Measurements from ENCODE around the gene TNFRSF12A.

The TNFRSF12A gene

DNA sequence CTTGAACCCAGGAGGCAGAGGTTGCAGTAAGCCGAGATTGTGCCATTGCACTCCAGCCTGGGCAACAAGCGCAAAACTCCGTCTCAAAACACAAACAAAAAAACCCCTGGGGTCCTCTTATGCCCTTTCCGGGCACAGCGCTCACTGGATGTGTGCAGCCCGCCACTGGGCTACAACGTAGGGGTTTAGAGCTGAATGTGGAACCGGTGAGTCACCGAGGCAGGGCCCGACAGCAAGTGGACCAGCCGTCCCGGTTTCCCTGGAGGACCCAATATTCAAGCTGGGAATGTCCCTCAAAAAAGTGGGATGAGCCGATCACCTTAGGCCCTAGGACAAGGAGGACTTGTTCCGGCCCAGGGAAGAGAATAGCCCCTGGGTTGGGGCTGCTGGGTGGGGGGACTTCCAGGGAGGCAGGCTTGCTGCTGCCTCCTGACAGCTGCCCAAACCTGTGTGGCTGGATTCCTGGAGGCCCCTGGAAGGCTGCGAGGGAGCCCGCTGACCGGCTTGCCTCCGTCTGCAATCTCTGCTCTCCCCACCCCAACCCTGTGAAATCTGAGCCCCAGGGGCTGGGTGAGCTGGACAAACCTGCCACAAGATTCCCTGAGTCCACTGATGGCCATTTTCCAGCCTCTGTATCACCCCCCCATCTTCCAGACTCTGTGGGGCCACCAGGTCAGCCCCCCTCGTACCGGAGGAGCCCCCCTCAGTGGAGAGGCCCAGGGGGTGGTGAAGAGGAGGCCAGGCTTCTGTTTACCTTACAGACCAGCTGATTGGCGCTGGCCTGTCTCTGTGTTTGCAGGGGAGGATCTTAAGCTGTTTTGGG lies 10.4 kb upstream of the TNFRSF12A start:
- no peak for DNase-seq (ENCODE audit: extremely low spot score, insufficient read length, low read depth)
- FAIRE-seq = no peak

DNA sequence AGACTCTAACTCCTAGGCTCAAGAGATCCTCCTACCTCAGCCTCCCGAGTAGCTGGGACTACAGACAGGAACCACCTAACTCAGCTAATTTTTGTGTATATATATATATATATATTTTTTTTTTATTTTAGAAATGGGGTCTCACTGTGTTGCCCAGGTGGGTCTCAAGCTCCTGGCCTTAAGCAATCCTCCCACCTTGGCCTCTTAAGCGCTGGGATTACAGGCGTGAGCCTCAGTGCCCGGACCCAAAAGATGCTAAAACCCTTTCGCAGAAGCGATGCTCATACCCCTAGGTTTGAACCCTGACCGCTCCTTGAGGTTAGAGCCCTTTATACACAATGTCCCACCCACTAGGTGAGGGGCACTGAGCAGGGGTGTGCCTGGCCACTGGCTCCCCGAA lies 9.7 kb upstream of the TNFRSF12A start:
- DNase-seq (ENCODE audit: extremely low spot score, insufficient read length, low read depth) (no peak), FAIRE-seq (no peak)

- no peak for FAIRE-seq
- no peak for DNase-seq (ENCODE audit: extremely low spot score, insufficient read length, low read depth)
These were observed 7.9 kb upstream of the TNFRSF12A start for GRCh38 chr16:3012246-3012645.

GRCh38 chr16:3012828-3013420 lies 7.2 kb upstream of the TNFRSF12A start, which contains the start of gene CLDN9:
Gene CLDN9, plus strand, starts transcription at chr16:3012923. Its CDS starts 440 bp downstream, at chr16:3013363.
- no peak for DNase-seq (ENCODE audit: extremely low spot score, insufficient read length, low read depth)
- FAIRE-seq = no peak

- DNase-seq (ENCODE audit: extremely low spot score, insufficient read length, low read depth) = no peak
- FAIRE-seq = no peak
These were observed 6.6 kb upstream of the TNFRSF12A start for GRCh38 chr16:3013491-3013951.

DNA sequence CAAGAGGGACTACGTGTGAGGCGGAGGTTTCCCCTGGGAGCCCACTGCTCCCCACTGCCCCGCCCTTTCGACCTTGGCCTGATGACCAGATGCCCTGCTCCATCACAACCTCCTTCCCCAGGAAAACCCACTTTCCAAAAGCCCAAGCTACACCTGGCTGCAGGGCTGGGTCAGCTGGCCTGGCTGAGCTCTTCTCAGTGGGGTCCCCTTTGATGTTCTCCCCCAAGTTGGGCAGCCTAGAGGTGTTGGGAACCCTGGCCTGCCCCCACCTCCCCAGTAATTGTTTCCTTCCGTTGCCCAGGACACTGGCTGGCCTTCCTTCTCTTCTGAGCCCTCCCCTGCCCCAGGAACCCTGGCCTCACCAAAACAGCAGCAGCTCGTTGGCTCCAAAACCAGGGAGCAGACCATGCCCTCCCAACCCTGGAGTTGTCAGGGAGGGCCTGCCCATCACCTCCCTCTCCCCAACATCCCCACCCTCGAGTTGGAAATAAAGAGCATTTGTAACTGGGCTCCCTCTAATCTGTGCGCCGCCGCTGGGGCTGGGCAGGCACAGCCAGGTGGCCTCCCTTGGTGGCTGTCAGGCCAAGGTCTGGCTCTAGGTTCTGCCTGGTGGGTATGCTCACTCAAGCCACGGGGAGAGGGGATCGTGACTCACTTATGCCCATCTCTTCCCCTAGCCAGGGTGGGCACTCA lies 6.0 kb upstream of the TNFRSF12A start:
- no peak for DNase-seq (ENCODE audit: extremely low spot score, insufficient read length, low read depth)
- FAIRE-seq = no peak

DNA sequence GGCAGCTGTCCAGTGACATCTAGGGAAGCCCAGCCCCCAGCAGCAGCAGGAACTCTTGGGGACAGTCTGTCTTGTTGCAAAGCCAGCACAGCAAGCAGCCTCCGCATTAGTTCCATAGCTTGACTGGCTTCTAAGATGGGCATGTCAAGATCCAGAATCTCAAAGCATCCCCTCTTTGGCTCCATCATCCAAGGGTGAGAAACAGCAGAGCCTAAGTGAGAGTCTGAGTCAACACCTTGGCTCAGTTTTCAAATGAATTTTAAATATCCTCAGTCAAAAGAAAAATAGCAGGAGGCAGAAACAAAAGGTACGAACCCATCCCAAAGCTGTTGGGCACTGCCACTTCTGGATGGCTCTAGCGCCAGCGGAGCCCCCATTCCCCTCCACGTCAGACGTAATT lies 5.2 kb upstream of the TNFRSF12A start:
- FAIRE-seq (no peak), DNase-seq (ENCODE audit: extremely low spot score, insufficient read length, low read depth) (no peak)

DNA sequence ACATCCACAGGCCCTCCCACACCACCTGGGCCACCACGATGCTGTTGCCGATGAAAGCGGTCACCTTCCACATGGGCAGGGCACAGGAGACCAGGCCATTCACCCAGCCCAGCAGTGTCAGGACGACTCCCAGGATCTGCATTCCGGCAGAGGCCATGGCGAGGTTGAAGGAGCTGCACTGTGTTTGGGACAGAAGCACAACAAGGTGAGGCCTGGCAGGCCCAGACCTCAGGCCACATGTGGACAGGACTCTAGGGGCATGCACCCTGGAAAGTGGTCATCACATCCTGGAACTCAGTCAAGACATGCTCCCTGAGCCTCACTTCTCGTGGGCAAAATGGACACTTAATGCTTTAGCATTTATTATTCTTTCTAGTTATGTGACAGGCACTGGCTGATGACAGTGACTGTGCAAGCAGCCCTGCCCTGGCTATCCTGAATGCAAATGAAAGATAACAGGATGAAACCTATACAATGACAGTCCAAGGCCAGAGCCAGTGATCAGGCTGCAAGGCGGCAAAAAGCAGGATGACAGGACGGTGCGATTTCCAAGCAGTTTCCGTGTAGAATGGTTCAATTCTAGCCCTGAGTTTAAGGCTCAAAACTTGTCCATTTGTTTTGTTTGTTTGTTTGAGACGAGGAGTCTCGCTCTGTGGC lies 4.2 kb upstream of the TNFRSF12A start:
- FAIRE-seq (no peak), DNase-seq (ENCODE audit: extremely low spot score, insufficient read length, low read depth) (no peak)

GRCh38 chr16:3017344-3017743 lies 2.8 kb upstream of the TNFRSF12A start:
- no peak for DNase-seq (ENCODE audit: extremely low spot score, insufficient read length, low read depth)
- no peak for FAIRE-seq

- DNase-seq (ENCODE audit: extremely low spot score, insufficient read length, low read depth) (no peak), FAIRE-seq (no peak)
These were observed 2.2 kb upstream of the TNFRSF12A start, which contains the start of gene CLDN6 for GRCh38 chr16:3017794-3018506. Gene CLDN6, minus strand, starts transcription at chr16:3018183. Its CDS starts 2,162 bp downstream, at chr16:3016021.

DNA sequence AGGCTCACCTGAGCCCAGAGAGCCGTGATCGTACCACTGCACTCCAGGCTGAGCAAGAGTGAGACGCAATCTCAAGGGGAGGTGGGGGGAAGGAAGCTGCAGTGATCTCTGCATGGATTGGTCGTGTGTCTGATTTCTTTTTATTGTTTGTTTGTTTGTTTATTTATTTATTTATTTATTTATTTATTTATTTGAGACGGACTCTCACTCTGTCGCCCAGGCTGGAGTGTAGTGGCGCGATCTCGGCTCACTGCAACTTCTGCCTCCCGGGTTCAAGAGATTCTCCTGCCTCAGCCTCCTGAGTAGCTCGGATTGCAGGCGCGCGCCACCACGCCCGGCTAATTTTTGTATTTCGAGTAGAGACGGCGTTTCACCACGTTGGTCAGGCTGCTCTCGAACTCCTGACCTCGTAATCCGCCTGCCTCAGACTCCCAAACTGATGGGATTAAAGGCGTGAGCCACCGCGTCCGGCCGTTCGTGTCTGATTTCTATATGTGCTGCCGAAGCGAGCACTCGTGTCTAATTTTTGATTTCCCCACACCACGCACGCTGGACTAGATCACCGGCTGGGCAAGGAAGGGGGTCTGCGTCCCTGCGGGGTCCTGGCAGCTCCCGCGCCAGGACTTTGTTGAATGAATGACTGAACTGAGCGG lies 448 bp upstream of the TNFRSF12A start:
- DNase-seq (ENCODE audit: extremely low spot score, insufficient read length, low read depth) = no peak
- FAIRE-seq = no peak

DNA sequence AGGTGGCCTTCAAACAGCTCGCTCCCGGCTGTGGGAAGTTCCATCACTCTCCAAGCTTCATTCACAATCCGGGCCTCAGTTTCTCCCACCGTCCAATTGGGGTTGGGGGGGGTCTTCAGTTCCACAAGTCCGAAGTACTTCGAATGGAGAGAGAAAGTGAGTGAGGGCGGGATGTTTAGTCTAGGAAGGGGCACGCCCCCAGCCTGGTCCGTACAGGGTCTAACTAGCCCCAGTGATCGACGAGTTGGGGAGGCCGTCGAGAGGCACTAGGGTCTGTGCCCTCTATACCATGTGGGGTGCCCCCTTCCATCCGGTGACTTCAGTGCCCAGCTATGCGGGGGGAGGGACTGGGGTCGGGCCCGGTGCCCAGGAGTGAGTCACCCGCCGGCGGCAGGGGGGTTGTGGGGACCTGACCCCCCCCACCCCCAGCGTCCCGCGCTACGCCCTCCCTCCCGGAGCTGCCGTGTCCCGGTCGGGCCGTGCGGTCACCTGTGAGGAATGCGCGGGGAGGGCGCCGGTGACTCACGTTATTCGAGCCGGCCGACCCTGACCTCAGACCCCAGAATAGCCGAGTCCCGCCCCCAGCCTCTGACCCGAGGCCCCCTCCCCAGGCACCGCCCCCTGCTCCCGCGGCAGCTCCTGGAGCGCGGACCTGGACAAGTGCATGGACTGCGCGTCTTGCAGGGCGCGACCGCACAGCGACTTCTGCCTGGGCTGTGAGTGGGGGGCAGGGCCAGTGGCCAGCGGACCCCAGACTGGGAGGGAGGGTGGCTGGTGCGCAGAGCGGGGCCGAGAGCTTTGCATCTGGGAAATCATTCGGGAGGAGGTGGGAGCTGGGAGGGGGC lies 658 bp downstream of the TNFRSF12A start:
- DNase-seq (ENCODE audit: extremely low spot score, insufficient read length, low read depth) = no peak
- FAIRE-seq = no peak

DNA sequence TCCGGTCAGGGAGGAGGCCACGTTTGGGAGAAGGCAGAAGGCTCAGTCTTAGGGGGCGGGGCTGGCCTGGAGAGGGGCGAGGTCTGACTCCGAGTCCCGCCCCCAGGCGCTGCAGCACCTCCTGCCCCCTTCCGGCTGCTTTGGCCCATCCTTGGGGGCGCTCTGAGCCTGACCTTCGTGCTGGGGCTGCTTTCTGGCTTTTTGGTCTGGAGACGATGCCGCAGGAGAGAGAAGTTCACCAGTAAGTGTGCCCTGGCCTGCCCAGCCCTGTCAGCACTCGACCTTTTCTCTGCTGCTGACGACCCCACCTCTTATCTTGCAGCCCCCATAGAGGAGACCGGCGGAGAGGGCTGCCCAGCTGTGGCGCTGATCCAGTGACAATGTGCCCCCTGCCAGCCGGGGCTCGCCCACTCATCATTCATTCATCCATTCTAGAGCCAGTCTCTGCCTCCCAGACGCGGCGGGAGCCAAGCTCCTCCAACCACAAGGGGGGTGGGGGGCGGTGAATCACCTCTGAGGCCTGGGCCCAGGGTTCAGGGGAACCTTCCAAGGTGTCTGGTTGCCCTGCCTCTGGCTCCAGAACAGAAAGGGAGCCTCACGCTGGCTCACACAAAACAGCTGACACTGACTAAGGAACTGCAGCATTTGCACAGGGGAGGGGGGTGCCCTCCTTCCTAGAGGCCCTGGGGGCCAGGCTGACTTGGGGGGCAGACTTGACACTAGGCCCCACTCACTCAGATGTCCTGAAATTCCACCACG lies 1.5 kb downstream of the TNFRSF12A start:
- FAIRE-seq = peak; percentile 79
- no peak for DNase-seq (ENCODE audit: extremely low spot score, insufficient read length, low read depth)

- no peak for DNase-seq (ENCODE audit: extremely low spot score, insufficient read length, low read depth)
- FAIRE-seq = peak; percentile 77
These were observed 2.1 kb downstream of the TNFRSF12A start for GRCh38 chr16:3022208-3022683.

DNA sequence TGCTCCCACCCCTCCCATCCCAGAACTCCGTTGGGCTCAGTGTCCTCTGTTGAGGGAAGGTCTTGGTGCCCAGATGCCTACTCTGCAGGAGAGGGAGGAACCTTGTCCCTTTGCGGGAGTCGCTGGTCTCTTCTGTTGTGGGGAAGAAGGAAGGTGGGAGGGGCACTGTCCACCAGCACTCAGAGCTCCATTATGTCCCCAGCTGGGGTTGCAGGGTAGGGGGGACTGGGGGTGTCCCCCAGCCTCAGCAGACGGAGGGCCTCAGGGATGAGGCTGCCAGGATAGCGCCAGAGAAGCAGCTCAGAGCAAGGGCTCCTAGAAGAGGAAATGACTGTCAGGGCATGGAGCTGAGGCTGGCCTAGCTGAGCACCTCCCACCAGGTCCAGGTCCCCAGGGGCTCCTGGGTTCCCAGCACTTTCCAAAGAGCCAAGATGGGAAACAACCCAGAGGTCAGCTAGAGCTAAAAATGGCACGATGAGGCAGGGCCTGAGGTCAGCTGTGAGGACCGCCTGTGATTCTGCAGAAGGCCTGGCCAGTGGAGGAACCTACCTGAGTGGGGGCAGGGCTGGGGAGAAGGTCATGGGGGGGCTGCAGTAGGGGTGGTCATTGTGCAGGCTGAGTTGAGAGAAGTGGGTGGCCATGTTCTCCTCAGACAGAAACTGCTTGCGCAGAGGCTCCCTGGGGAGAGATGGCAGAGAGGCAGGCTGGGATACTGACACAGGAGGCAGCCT lies 2.7 kb downstream of the TNFRSF12A start:
- no peak for FAIRE-seq
- no peak for DNase-seq (ENCODE audit: extremely low spot score, insufficient read length, low read depth)

- FAIRE-seq (no peak), DNase-seq (ENCODE audit: extremely low spot score, insufficient read length, low read depth) (no peak)
These were observed 3.2 kb downstream of the TNFRSF12A start for GRCh38 chr16:3023415-3023668.
